ENCODE data around the gene SNRPA. TPM values are rescaled to one million over a fixed set of nuclear protein-coding genes. Genes with fewer than 3 reads are reported as not detected.
A peak's percentile ranks its signal among the peaks of the same experiment; 100 is the strongest.

SNRPA gene
- total and polyA plus RNA-seq, 2 experiments from 2014 or later = 25.1 to 86.9 TPM

DNA sequence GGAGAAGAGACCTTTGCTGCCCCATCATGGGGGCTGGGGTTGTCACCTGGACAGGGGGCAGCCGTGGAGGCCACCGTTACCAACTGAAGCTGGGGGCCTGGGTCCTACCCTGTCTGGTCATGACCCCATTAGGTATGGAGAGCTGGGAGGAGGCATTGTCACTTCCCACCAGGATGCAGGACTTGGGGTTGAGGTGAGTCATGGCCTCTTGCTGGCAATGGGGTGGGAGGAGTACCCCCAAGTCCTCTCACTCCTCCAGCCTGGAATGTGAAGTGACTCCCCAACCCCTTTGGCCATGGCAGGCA, 57.0 kb downstream of the SNRPA start:
- Histone ChIP-seq H3K9me3 (ENCODE audit: low read depth) (no peaks in the 10 kb centered on the region), H3K9me2 (replicated peaks; ENCODE audit: insufficient read depth) (no peaks in the 10 kb centered on the region), H3K27me3 (no peaks in the 10 kb centered on the region), H4K20me1 (ENCODE audit: insufficient read depth, poor library complexity, severe bottlenecking) (peaks cover 38% of the 10 kb centered on the region), H2AFZ (no peak overlapping the region), H3K4me2 (no peak overlapping the region), H3K4me1 (ENCODE audit: insufficient read depth) (peaks cover 60% of the 10 kb centered on the region), H3K36me3 (replicated peaks; ENCODE audit: insufficient read depth, low read depth) (no peaks in the 10 kb centered on the region), H3K4me3 (no peak overlapping the region), H3K27ac (no peak overlapping the region), H3K79me2 (peaks cover 49% of the 10 kb centered on the region)
- DNase-seq (ENCODE audit: low spot score) = no peak
- TF ChIP-seq EZH2 (IDR thresholded peaks at IDR 0.05; ENCODE audit: borderline replicate concordance) = no peak
- no peak for TF ChIP-seq EZH2phosphoT487 (IDR thresholded peaks at IDR 0.05; ENCODE audit: low read depth, severe bottlenecking, unreplicated experiment)
- TF ChIP-seq, protein P1, sequence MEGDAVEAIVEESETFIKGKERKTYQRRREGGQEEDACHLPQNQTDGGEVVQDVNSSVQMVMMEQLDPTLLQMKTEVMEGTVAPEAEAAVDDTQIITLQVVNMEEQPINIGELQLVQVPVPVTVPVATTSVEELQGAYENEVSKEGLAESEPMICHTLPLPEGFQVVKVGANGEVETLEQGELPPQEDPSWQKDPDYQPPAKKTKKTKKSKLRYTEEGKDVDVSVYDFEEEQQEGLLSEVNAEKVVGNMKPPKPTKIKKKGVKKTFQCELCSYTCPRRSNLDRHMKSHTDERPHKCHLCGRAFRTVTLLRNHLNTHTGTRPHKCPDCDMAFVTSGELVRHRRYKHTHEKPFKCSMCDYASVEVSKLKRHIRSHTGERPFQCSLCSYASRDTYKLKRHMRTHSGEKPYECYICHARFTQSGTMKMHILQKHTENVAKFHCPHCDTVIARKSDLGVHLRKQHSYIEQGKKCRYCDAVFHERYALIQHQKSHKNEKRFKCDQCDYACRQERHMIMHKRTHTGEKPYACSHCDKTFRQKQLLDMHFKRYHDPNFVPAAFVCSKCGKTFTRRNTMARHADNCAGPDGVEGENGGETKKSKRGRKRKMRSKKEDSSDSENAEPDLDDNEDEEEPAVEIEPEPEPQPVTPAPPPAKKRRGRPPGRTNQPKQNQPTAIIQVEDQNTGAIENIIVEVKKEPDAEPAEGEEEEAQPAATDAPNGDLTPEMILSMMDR (IDR thresholded peaks at IDR 0.05; ENCODE audit: poor library complexity) = no peak
- WGBS (ENCODE audit: low lambda C conversion rate, missing lambda C conversion rate) = 100% methylated on average over 2 of the region's 2 CpGs

GRCh38 chr19:40808497-40808896, 57.5 kb downstream of the SNRPA start:
- peaks cover 60% of the 10 kb centered on the region for H3K4me1 ChIP-seq (ENCODE audit: insufficient read depth)
- no peak overlapping the region for H3K4me2 ChIP-seq
- no peak overlapping the region for H2AFZ ChIP-seq
- H3K36me3 ChIP-seq (replicated peaks; ENCODE audit: insufficient read depth, low read depth) = no peaks in the 10 kb centered on the region
- DNase-seq (ENCODE audit: low spot score) = no peak
- H3K4me3 ChIP-seq = no peak overlapping the region
- H3K27me3 ChIP-seq = no peaks in the 10 kb centered on the region
- H3K9me3 ChIP-seq (ENCODE audit: low read depth) = no peaks in the 10 kb centered on the region
- peaks cover 43% of the 10 kb centered on the region for H3K79me2 ChIP-seq
- no peaks in the 10 kb centered on the region for H3K9me2 ChIP-seq (replicated peaks; ENCODE audit: insufficient read depth)
- 100% methylated on average over 5 of the region's 5 CpGs for WGBS (ENCODE audit: low lambda C conversion rate, missing lambda C conversion rate)
- H4K20me1 ChIP-seq (ENCODE audit: insufficient read depth, poor library complexity, severe bottlenecking) = peaks cover 33% of the 10 kb centered on the region
- H3K27ac ChIP-seq = no peak overlapping the region
- TF ChIP-seq EZH2 (IDR thresholded peaks at IDR 0.05; ENCODE audit: borderline replicate concordance) = no peak
- TF ChIP-seq, protein P1 (IDR thresholded peaks at IDR 0.05; ENCODE audit: poor library complexity) = no peak
- no peak for TF ChIP-seq EZH2phosphoT487 (IDR thresholded peaks at IDR 0.05; ENCODE audit: low read depth, severe bottlenecking, unreplicated experiment)

DNA sequence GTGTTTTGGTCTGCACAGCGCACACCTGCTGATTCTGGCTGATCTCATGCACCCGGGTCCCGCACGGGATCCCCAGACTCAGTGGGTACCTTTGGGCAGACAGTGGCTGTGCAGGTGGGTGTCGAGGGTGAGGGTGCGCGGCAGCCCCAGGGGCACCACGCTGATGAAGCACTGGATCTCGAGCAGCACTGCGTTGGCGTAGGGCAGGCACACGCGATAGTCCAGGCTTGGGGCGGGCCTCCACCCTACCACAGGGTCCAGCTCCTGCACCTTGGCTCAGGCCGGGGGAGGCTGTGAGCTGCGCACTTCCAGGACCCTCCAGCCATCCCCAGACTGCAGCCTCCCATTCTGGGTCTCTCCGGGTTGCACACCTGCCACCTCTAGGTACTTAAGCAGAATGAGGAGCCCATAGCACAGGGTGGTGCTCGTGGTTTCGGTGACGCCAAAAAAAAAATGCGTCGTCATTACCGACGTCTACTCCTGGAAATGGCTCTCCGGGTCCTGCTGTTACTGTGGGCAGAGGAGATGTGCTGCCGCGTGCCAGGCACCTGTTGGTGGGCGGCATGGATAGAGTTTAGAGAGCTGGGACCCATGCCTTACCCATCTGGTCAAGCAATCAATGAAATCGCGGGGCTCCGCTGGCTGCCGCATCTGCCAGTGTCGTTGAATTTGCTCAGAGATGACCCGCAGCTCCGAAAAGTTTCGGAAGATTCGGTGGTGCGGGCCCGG, 58.5 kb downstream of the SNRPA start:
- Histone ChIP-seq H3K4me3 (no peak overlapping the region), H3K27ac (peak overlapping the region; percentile 98), H4K20me1 (ENCODE audit: insufficient read depth, poor library complexity, severe bottlenecking) (peaks cover 24% of the 10 kb centered on the region), H3K9me2 (replicated peaks; ENCODE audit: insufficient read depth) (no peaks in the 10 kb centered on the region), H3K36me3 (replicated peaks; ENCODE audit: insufficient read depth, low read depth) (no peaks in the 10 kb centered on the region), H3K4me2 (peak overlapping the region; percentile 91), H3K79me2 (peaks cover 33% of the 10 kb centered on the region), H3K27me3 (no peaks in the 10 kb centered on the region), H2AFZ (no peak overlapping the region), H3K4me1 (ENCODE audit: insufficient read depth) (peaks cover 53% of the 10 kb centered on the region), H3K9me3 (ENCODE audit: low read depth) (no peaks in the 10 kb centered on the region)
- WGBS (ENCODE audit: low lambda C conversion rate, missing lambda C conversion rate) = 97% methylated on average over 39 of the region's 39 CpGs
- TF ChIP-seq, protein P1 (IDR thresholded peaks at IDR 0.05; ENCODE audit: poor library complexity) = no peak
- TF ChIP-seq EZH2phosphoT487 (IDR thresholded peaks at IDR 0.05; ENCODE audit: low read depth, severe bottlenecking, unreplicated experiment) = no peak
- DNase-seq (ENCODE audit: low spot score) = no peak
